Kidney (tissue), 14 donors: Measurements from ENCODE around the gene AEBP1. TPM values are rescaled to one million over a fixed set of nuclear protein-coding genes. Genes with fewer than 3 reads are reported as not detected.
"Not testable (repeated sequence)": the region's sequence is repeated elsewhere in the genome, so short reads cannot be mapped to it uniquely, and the experiment has no call there.

Experiments used
- DNase-seq, 5 donors: peaks; one replicate each; pipeline ENCODE4 v3.0.0-alpha.2; 2013 to 2020
- FAIRE-seq: peaks from 2 replicates; lab custom pipeline; 2012; peaks lifted over from hg19 to GRCh38; lab: Jason Lieb, UNC
- H3K27ac ChIP-seq, 2 donors: one replicate each; pipeline ENCODE4 v1.7.0; 2013; ENCODE audit warnings: low read depth in 2 of 2, low read length in 2 of 2, inconsistent platforms in 1 of 2
- H3K27me3 ChIP-seq: one replicate; pipeline ENCODE4 v1.7.1; 2013; ENCODE audit warnings: low read length, inconsistent platforms; ENCODE audit not compliant: control insufficient read depth, insufficient read depth
- H3K36me3 ChIP-seq, 3 donors: one replicate each; pipeline versions ENCODE4 v1.7.0 to v1.7.1; 2013; ENCODE audit warnings: low read length in 3 of 3, control low read depth in 1 of 3, inconsistent platforms in 1 of 3; ENCODE audit not compliant: insufficient read depth in 3 of 3, control insufficient read depth in 2 of 3
- H3K4me1 ChIP-seq, 3 donors: one replicate each; pipeline versions ENCODE4 v1.7.0 to v1.7.1; 2013; ENCODE audit warnings: low read length in 3 of 3, inconsistent platforms in 1 of 3, low read depth in 1 of 3; ENCODE audit not compliant: control insufficient read depth in 2 of 3, insufficient read depth in 2 of 3
- H3K4me3 ChIP-seq, 3 donors: one replicate each; pipeline versions ENCODE4 v1.7.0 to v1.8.1; 2013; ENCODE audit warnings: low read length in 3 of 3, control low read depth in 1 of 3, inconsistent platforms in 1 of 3
- H3K9ac ChIP-seq, 3 donors: one replicate each; pipeline versions ENCODE4 v1.7.0 to v1.7.1; 2013; ENCODE audit warnings: low read length in 3 of 3, control low read depth in 1 of 3, inconsistent platforms in 1 of 3
- H3K9me3 ChIP-seq, 3 donors: one replicate each; pipeline versions ENCODE4 v1.7.0 to v1.7.1; 2013; ENCODE audit warnings: low read length in 3 of 3, control low read depth in 1 of 3, inconsistent platforms in 1 of 3; ENCODE audit not compliant: control insufficient read depth in 2 of 3, insufficient read depth in 1 of 3
- intact Hi-C: fragments of 100-400 bp; cut with DNase I; formaldehyde crosslinking; loops from one replicate; pipeline ENCODE4 v1.11.1; 2022
- polyA plus RNA-seq: library from polyadenylated mRNA; stranded (reverse); fragments of 350-450 nt; fragmentation: Illumina TruSeq; extraction: RNeasy Lipid Tissue Mini Kit (QIAGEN cat#74804); gene quantifications from one replicate; pipeline ENCODE4 v1.2.3, GENCODE V29; 2014; ENCODE audit warnings: low read depth, low replicate concordance; ENCODE audit not compliant: insufficient read depth
- total RNA-seq: library from RNA; stranded (reverse); fragmentation: NEBNext Ultra II Directional; extraction: Animal tissue kit (Norgen Biotek cat#: 25700); gene quantifications from one replicate; pipeline ENCODE4 v1.2.1, GENCODE V29; 2021
- TF ChIP-seq, protein P1 (sequence below): IDR thresholded peaks from 3 replicates; pipeline ENCODE4 v1.5.1; 2012; ENCODE audit warnings: mild to moderate bottlenecking, moderate library complexity, borderline replicate concordance; ENCODE audit not compliant: insufficient read depth; ENCODE audit errors: extremely low read depth
- donor health status: control.
- donor health status: control.
- donor health status: control.
- donor health status: control.
- donor health status: control.
- donor health status: DM: yes; HTN: yes; CAD: no.
- donor health status: Normal renal cell carcinoma (clear cell type).

The AEBP1 gene
- total and polyA plus RNA-seq, 2 donors from 2014 or later: 89.4 to 164 TPM

DNA sequence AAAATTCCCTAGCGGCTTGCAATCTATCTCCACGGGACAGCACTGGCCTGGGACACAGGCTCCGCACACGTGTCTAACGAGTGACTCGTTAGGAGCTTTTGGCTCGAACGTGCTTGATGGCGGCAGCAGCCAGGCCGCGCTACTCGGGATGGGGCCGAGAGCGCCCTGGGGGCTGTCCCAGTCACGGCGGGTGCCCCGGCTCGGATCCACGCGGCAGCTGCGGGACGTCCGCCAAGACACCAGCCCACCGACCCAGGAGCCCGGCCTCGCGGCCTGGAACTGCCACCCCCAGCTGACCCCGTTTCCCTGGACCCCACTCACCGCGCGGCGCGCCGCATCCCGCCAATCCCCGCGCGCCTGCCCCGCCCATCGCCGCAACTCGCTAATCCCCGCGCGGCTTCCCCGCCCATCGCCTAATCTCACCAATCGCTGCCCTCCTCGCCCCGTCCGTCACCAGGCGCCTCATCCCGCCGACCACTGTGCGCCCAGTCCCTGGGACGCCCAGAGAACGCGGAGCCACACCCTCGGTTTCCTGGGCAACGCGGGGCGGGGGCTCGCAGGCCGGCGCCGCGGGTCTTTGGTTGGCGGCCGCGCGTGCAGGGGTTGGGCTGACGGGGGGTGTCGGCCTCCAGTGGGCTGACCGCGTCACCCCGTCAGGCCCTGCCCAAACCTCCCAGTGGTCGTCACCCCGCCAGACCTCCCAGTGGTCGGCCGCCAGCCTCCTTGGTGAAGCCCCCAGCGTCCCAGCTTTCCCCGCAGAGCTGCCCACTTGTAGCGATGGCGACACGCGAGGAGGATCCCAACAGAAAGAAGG is 19.3 kb downstream of the AEBP1 start, which contains the start of gene POLD2:
POLD2 (minus strand) TSS at position 359 of the 814 bp plus-strand sequence. CDS start 1,495 bp downstream, outside the sequence.
- DNase-seq (peak; percentile 98 to 99 (median 99)), FAIRE-seq (peak; percentile 32)
- peak within 1 kb of the TSS; percentile 60 to 77 (median 77) for H3K9ac ChIP-seq
- peak within 1 kb of the TSS; percentile 78 to 83 for H3K27ac ChIP-seq
- H3K4me1 ChIP-seq: peaks cover 0 to 7% (median 4%) of the 10 kb centered on the region in 3 donors
- no peaks in the 10 kb centered on the region for H3K9me3 ChIP-seq
- peaks cover 0 to 4% (median 3%) of the 10 kb centered on the region in 3 donors for H3K36me3 ChIP-seq
- intact Hi-C loops: no loop called here
- H3K4me3 ChIP-seq: peak within 1 kb of the TSS; percentile 78 to 85 (median 81)
- no peaks in the 10 kb centered on the region for H3K27me3 ChIP-seq
- TF ChIP-seq, protein P1, sequence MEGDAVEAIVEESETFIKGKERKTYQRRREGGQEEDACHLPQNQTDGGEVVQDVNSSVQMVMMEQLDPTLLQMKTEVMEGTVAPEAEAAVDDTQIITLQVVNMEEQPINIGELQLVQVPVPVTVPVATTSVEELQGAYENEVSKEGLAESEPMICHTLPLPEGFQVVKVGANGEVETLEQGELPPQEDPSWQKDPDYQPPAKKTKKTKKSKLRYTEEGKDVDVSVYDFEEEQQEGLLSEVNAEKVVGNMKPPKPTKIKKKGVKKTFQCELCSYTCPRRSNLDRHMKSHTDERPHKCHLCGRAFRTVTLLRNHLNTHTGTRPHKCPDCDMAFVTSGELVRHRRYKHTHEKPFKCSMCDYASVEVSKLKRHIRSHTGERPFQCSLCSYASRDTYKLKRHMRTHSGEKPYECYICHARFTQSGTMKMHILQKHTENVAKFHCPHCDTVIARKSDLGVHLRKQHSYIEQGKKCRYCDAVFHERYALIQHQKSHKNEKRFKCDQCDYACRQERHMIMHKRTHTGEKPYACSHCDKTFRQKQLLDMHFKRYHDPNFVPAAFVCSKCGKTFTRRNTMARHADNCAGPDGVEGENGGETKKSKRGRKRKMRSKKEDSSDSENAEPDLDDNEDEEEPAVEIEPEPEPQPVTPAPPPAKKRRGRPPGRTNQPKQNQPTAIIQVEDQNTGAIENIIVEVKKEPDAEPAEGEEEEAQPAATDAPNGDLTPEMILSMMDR: peak; percentile 0

DNA sequence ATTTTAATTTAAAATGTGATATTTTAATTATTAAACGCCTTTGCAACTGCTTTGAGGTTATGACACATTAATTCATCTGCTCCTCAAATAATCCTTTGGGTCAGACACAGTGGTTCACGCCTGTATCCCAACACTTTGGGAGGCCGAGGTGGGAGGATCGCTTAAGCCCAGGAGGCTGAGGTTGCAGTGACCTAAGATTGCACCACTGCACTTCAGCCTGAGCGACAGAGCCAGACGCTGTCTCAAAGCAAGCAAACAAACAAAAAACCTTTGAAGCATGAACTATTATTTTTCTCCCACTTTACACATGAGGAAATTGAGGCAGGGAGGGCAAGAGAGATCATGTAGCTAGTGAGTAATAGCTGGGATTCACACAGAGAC is 20.7 kb downstream of the AEBP1 start:
- Histone ChIP-seq H3K27ac (no peak overlapping the region), H3K4me1 (peaks cover 0 to 7% (median 4%) of the 10 kb centered on the region in 3 donors), H3K27me3 (no peaks in the 10 kb centered on the region), H3K36me3 (peaks cover 0 to 4% (median 0%) of the 10 kb centered on the region in 3 donors), H3K9me3 (no peaks in the 10 kb centered on the region), H3K4me3 (no peak overlapping the region), H3K9ac (no peak overlapping the region)
- peak in 1 of 5 donors; percentile 36 for DNase-seq
- TF ChIP-seq, protein P1: no peak
- FAIRE-seq: no peak
- intact Hi-C loops: no loop called here

DNA sequence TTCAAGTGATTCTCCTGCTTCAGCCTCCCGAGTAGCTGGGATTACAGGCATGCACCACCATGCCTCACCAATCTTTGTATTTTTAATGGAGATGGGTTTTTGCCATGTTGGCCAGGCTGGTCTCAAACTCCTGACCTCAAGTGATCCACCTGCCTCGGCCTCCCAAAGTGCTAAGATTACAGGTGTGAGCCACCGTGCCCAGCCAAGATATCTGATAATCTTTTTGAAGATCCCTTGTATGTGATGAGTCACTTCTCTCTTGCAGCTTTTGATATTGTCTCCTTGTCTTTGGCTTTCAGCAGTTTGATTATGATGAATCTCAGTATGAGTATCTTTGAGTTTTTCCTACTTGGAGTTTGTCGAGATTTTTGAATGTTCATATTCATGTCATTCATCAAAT is 22.4 kb downstream of the AEBP1 start:
- intact Hi-C loops: not testable (repeated sequence)

DNA sequence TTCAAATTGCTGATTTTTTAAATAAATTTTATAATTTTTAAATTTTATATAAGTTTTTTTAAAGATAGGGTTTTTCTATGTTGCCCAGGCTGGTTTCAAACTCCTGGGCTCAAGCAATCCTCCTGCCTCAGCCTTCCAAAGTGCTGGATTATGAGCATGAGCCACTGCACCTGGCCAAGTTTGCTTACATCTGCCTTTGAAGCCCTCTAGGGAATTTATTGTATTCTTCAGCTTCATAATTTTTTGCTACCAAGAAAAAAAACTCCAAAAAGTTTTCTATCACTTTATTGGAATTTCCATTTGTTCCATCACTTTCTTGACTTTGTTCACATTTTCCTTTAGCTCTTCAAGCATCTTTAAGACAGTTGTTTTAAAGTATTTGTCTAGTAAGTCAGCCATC is 23.0 kb downstream of the AEBP1 start:
- no peak for DNase-seq
- Histone ChIP-seq H3K4me3 (no peak overlapping the region), H3K27me3 (no peaks in the 10 kb centered on the region), H3K9ac (no peak overlapping the region), H3K4me1 (peaks cover 0 to 7% (median 4%) of the 10 kb centered on the region in 3 donors), H3K27ac (no peak overlapping the region), H3K9me3 (no peaks in the 10 kb centered on the region), H3K36me3 (no peaks in the 10 kb centered on the region)
- FAIRE-seq: no peak
- intact Hi-C loops: no loop called here
- TF ChIP-seq, protein P1: no peak

More for the DNA sequence above, 22.4 kb downstream of the AEBP1 start:
- not testable (repeated sequence) for H3K9ac ChIP-seq, H3K36me3 ChIP-seq, H3K9me3 ChIP-seq, H3K4me3 ChIP-seq, H3K27ac ChIP-seq, H3K27me3 ChIP-seq, H3K4me1 ChIP-seq, FAIRE-seq
- peak in 1 of 5 donors; percentile 5 for DNase-seq
